K562 (cell line): ENCODE results near the gene LMNB1. TPM values are rescaled to one million over a fixed set of nuclear protein-coding genes. Genes with fewer than 3 reads are reported as not detected.

Experiments used
- ARNT ChIP-seq, 2 experiments: fragments of 450-650 bp; IDR thresholded peaks; 2 replicates each; pipeline ENCODE4 v1.6.1; 2016; ENCODE audit warnings: mild to moderate bottlenecking in 1 of 2
- BCOR ChIP-seq: fragments of 450-650 bp; IDR thresholded peaks from 2 replicates; pipeline ENCODE4 v1.6.1; 2016
- CEBPG ChIP-seq, 3 experiments: fragments of 200-800 bp in 1 of 3; sonication (Bioruptor generic) in 1 of 3; sonication (generic) in 1 of 3; formaldehyde crosslinking in 1 of 3; IDR thresholded peaks in 2 of 3; conservative IDR thresholded peaks in 1 of 3; 2 replicates each; pipeline versions ENCODE4 v1.6.1 to v1.8.0; 2016 to 2022; ENCODE audit warnings: missing compliant biosample characterization in 2 of 3, missing genetic modification characterization in 2 of 3, mild to moderate bottlenecking in 1 of 3, missing genetic modification reagents in 1 of 3
- EP300 ChIP-seq: IDR thresholded peaks from 2 replicates; pipeline ENCODE4 v1.6.1; 2012; ENCODE audit warnings: low read length, improper control_type of control experiment
- FOS ChIP-seq: IDR thresholded peaks from 3 replicates; pipeline ENCODE4 v1.6.1; 2011; ENCODE audit not compliant: insufficient read length; ENCODE audit errors: extremely low read depth
- NFXL1 ChIP-seq: fragments of 450-650 bp; formaldehyde crosslinking; IDR thresholded peaks from 2 replicates; pipeline ENCODE4 v1.4.0; 2021; ENCODE audit warnings: mild to moderate bottlenecking
- TCF7 ChIP-seq: sonication (generic); IDR thresholded peaks from 2 replicates; pipeline ENCODE4 v1.6.1; 2016; ENCODE audit warnings: antibody characterized with exemption, borderline replicate concordance
- polyA plus RNA-seq, 8 experiments: library from polyadenylated mRNA; depleted of rRNA in 4 of 8; stranded (reverse) in 5 of 8; unstranded in 3 of 8; fragments of >200 nt; fragmentation: Nextera tagmentation in 2 of 8; fragmentation: Illumina TruSeq in 1 of 8; extraction: Ambion mirVana in 2 of 8; extraction: Trizol in 1 of 8; gene quantifications; 2 replicates each; pipeline versions ENCODE4 v1.2.1 to v1.2.3, GENCODE V29; 2011 to 2014; ENCODE audit warnings: inconsistent platforms in 1 of 8, missing spikeins in 1 of 8
- total RNA-seq, 7 experiments: library from RNA; depleted of rRNA in 6 of 7; stranded (reverse); fragments of >200 nt in 6 of 7; fragmentation: Illumina TruSeq in 2 of 7; extraction: Trizol in 2 of 7; gene quantifications; 2 replicates each; pipeline versions ENCODE4 v1.2.1 to v1.2.3, GENCODE V29; 2011 to 2021; ENCODE audit warnings: low replicate concordance in 1 of 7
- TF ChIP-seq, protein P1 (sequence below): fragments of 200-800 bp; sonication (Bioruptor generic); IDR thresholded peaks from 2 replicates; pipeline ENCODE4 v1.6.1; 2017; ENCODE audit warnings: missing genetic modification characterization, missing compliant biosample characterization
- TF ChIP-seq, protein P2 (sequence below), 2 experiments: fragments of 450-650 bp; IDR thresholded peaks; 2 replicates each; pipeline ENCODE4 v1.6.1; 2016; ENCODE audit warnings: mild to moderate bottlenecking in 2 of 2, borderline replicate concordance in 1 of 2, low read depth in 1 of 2, moderate library complexity in 1 of 2
- TF ChIP-seq, protein P3 (sequence below): IDR thresholded peaks from 2 replicates; pipeline ENCODE4 v1.6.1; 2012; ENCODE audit warnings: low read depth, low read length, improper control_type of control experiment, borderline replicate concordance
- TF ChIP-seq, protein P4 (sequence below), 2 experiments: fragments of 150-350 bp in 1 of 2; IDR thresholded peaks; 2 replicates each; pipeline ENCODE4 v1.6.1; 2012 to 2016; ENCODE audit warnings: low read depth in 2 of 2, low read length in 2 of 2, mild to moderate bottlenecking in 1 of 2, moderate library complexity in 1 of 2

Gene LMNB1
- total and polyA plus RNA-seq, 9 of the 15 experiments (the other 6 are each of a cell fraction or from before 2014, with no cell fraction given): 2.8 to 190 (median 131) TPM

DNA sequence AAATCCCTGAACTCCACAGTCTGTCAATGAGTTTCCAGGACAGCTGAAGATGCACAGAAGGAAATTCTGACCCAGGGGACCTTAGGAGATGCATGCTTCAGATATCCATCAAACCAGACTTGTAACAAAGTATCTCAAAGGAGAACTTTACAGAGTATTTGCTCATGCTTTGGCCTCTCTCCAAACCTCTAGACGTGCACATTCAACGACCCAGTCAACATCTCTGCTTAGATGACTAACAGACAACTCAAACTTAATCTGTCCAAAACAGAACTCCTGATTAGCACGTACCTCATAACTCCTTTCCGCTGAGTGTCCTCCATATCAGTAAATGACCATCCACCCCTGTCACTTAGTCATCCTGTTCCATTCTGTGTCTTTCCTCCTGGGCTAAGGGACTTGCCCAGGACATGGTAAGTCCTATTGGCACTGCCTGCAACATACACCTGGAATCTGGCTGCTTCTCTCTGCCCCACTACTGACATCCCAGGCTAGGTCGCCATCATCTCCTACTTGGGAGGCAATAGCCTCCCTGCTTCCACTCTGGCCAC, 107.4 kb downstream of the LMNB1 start (continued):
- TF ChIP-seq, protein P1, sequence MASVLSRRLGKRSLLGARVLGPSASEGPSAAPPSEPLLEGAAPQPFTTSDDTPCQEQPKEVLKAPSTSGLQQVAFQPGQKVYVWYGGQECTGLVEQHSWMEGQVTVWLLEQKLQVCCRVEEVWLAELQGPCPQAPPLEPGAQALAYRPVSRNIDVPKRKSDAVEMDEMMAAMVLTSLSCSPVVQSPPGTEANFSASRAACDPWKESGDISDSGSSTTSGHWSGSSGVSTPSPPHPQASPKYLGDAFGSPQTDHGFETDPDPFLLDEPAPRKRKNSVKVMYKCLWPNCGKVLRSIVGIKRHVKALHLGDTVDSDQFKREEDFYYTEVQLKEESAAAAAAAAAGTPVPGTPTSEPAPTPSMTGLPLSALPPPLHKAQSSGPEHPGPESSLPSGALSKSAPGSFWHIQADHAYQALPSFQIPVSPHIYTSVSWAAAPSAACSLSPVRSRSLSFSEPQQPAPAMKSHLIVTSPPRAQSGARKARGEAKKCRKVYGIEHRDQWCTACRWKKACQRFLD (CRISPR knock-in tag): peak; percentile 87
- TF ChIP-seq NFXL1 (CRISPR knock-in tag): no peak
- peak; percentile 69; the same call in 1 of the 2 replicates for TF ChIP-seq TCF7
- TF ChIP-seq, protein P2, sequence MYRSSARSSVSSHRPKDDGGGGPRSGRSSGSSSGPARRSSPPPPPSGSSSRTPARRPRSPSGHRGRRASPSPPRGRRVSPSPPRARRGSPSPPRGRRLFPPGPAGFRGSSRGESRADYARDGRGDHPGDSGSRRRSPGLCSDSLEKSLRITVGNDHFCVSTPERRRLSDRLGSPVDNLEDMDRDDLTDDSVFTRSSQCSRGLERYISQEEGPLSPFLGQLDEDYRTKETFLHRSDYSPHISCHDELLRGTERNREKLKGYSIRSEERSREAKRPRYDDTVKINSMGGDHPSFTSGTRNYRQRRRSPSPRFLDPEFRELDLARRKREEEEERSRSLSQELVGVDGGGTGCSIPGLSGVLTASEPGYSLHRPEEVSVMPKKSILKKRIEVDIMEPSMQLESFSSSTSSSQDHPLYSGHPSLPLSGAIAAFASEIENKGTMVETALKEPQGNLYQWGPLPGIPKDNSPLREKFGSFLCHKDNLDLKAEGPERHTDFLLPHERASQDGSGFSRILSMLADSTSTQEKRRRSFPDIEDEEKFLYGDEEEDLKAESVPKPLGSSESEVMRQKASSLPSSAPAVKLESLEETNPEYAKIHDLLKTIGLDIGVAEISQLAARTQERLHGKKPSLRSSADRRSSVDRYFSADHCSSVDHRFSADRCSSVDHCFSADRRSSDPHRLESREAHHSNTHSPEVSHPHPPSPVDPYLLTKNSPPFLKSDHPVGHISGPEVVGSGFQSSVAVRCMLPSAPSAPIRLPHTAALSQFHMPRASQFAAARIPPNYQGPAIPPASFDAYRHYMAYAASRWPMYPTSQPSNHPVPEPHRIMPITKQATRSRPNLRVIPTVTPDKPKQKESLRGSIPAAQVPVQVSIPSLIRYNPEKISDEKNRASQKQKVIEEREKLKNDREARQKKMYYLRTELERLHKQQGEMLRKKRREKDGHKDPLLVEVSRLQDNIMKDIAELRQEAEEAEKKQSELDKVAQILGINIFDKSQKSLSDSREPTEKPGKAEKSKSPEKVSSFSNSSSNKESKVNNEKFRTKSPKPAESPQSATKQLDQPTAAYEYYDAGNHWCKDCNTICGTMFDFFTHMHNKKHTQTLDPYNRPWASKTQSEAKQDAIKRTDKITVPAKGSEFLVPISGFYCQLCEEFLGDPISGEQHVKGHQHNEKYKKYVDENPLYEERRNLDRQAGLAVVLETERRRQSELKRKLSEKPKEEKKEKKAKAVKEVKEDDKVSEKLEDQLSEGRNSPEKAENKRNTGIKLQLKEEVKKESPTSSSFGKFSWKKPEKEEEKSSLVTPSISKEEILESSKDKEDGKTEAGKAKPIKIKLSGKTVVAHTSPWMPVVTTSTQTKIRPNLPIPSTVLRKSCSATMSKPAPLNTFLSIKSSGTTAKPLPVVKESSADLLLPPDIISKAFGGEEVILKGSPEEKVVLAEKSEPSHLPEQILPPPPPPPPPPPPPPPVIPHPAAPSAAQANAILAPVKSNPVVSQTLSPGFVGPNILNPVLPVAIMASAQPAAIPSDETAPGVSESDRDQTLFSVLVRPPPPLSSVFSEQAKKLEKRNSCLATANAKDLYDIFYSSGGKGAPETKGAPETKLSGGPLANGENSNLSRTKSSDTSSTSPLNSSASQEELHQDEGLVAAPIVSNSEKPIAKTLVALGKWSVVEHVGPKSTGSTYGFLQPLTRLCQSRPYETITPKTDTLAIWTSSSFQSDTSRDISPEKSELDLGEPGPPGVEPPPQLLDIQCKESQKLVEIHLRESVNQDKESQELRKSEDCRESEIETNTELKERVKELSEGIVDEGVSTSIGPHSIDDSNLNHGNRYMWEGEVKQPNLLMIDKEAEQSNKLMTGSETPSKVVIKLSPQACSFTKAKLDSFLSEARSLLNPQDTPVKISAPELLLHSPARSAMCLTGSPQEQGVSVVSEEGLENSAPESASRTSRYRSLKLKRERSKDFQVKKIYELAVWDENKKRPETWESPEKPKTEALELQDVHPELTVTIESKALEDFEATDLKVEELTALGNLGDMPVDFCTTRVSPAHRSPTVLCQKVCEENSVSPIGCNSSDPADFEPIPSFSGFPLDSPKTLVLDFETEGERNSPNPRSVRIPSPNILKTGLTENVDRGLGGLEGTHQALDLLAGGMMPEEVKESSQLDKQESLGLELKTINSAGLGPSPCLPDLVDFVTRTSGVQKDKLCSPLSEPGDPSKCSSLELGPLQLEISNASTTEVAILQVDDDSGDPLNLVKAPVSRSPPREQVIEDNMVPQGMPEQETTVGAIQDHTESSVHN (IDR thresholded peaks at IDR 0.05; ENCODE audit: borderline replicate concordance in 1 of 2, low read depth in 1 of 2): peak in 1 of 2 experiments; percentile 89; a peak in 2 of 4 replicates
- TF ChIP-seq, protein P3, sequence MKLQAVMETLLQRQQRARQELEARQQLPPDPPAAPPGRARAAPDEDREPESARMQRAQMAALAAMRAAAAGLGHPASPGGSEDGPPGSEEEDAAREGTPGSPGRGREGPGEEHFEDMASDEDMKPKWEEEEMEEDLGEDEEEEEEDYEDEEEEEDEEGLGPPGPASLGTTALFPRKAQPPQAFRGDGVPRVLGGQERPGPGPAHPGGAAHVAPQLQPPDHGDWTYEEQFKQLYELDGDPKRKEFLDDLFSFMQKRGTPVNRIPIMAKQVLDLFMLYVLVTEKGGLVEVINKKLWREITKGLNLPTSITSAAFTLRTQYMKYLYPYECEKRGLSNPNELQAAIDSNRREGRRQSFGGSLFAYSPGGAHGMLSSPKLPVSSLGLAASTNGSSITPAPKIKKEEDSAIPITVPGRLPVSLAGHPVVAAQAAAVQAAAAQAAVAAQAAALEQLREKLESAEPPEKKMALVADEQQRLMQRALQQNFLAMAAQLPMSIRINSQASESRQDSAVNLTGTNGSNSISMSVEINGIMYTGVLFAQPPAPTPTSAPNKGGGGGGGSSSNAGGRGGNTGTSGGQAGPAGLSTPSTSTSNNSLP: peak; percentile 81; the same call in 1 of the 2 replicates
- peak; percentile 94 for TF ChIP-seq BCOR
- TF ChIP-seq ARNT (IDR thresholded peaks at IDR 0.05): peak; percentile 99 to 100
- TF ChIP-seq, protein P4, sequence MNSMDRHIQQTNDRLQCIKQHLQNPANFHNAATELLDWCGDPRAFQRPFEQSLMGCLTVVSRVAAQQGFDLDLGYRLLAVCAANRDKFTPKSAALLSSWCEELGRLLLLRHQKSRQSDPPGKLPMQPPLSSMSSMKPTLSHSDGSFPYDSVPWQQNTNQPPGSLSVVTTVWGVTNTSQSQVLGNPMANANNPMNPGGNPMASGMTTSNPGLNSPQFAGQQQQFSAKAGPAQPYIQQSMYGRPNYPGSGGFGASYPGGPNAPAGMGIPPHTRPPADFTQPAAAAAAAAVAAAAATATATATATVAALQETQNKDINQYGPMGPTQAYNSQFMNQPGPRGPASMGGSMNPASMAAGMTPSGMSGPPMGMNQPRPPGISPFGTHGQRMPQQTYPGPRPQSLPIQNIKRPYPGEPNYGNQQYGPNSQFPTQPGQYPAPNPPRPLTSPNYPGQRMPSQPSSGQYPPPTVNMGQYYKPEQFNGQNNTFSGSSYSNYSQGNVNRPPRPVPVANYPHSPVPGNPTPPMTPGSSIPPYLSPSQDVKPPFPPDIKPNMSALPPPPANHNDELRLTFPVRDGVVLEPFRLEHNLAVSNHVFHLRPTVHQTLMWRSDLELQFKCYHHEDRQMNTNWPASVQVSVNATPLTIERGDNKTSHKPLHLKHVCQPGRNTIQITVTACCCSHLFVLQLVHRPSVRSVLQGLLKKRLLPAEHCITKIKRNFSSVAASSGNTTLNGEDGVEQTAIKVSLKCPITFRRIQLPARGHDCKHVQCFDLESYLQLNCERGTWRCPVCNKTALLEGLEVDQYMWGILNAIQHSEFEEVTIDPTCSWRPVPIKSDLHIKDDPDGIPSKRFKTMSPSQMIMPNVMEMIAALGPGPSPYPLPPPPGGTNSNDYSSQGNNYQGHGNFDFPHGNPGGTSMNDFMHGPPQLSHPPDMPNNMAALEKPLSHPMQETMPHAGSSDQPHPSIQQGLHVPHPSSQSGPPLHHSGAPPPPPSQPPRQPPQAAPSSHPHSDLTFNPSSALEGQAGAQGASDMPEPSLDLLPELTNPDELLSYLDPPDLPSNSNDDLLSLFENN (IDR thresholded peaks at IDR 0.05; ENCODE audit: low read depth in 2 of 2, low read length in 2 of 2): peak in 1 of 2 experiments; percentile 98; a peak in 2 of 4 replicates
- TF ChIP-seq EP300: peak; percentile 100
- TF ChIP-seq FOS: peak; percentile 78
- peak; percentile 80; the same call in 1 of the 2 replicates for TF ChIP-seq CEBPG (CRISPR knock-in tag; IDR thresholded peaks at IDR 0.05)
- peak in 1 of 2 experiments; percentile 78; a peak in 2 of 4 replicates for TF ChIP-seq CEBPG (tag; conservative IDR thresholded peaks at IDR 0.05 in 1 of 2, IDR thresholded peaks at IDR 0.05 in 1 of 2)
